C4-2B (cell line): ENCODE data around the gene MYCBPAP.

Source experiments
- CTCF ChIP-seq: fragments of 450-650 bp; conservative IDR thresholded peaks from 2 replicates; pipeline ENCODE4 v1.5.1; 2017; ENCODE audit warnings: mild to moderate bottlenecking
- ZFX ChIP-seq: fragments of 450-650 bp; IDR thresholded peaks from 2 replicates; pipeline ENCODE4 v1.6.1; 2017

- TF ChIP-seq CTCF (no peak), ZFX (no peak)
Measured at GRCh38 chr17:50551433-50551815, 43.2 kb downstream of the MYCBPAP start.
